GM15510 (cell line): ENCODE data around the gene EML5.

Source experiments
- POLR2A ChIP-seq: IDR thresholded peaks from 3 replicates; pipeline ENCODE4 v1.6.1; 2011; ENCODE audit warnings: borderline replicate concordance; ENCODE audit not compliant: insufficient read length; ENCODE audit errors: extremely low read depth

The EML5 gene

GRCh38 chr14:88588081-88588480, 204.7 kb downstream of the EML5 start:
- no peak for TF ChIP-seq POLR2A

GRCh38 chr14:88584451-88584850, 208.3 kb downstream of the EML5 start:
- TF ChIP-seq POLR2A = no peak

- TF ChIP-seq POLR2A = no peak
Observed at GRCh38 chr14:88576222-88576621, 216.5 kb downstream of the EML5 start.

- no peak for TF ChIP-seq POLR2A
Observed at GRCh38 chr14:88572117-88572516, 220.6 kb downstream of the EML5 start.

GRCh38 chr14:88568196-88568595, 224.6 kb downstream of the EML5 start:
- TF ChIP-seq POLR2A = no peak

GRCh38 chr14:88565427-88565826, 227.3 kb downstream of the EML5 start:
- no peak for TF ChIP-seq POLR2A

GRCh38 chr14:88563845-88564244, 228.9 kb downstream of the EML5 start:
- TF ChIP-seq POLR2A = no peak

GRCh38 chr14:88562831-88563686, 229.7 kb downstream of the EML5 start, which contains the start of gene ZC3H14:
Gene ZC3H14, plus strand, starts transcription at chr14:88563037. Its CDS starts 97 bp downstream, at chr14:88563134.
- TF ChIP-seq POLR2A = peak; percentile 81

- no peak for TF ChIP-seq POLR2A
Observed at GRCh38 chr14:88562532-88562830, 230.3 kb downstream of the EML5 start.
